ENCODE measurements around the gene PDCD2L. TPM values are rescaled to one million over a fixed set of nuclear protein-coding genes. Genes with fewer than 3 reads are reported as not detected.
"Not testable (repeated sequence)": the region's sequence is repeated elsewhere in the genome, so short reads cannot be mapped to it uniquely, and the experiment has no call there.

The PDCD2L gene
- total RNA-seq, 2 experiments from 2014 or later: 12.9 to 13.3 TPM

DNA sequence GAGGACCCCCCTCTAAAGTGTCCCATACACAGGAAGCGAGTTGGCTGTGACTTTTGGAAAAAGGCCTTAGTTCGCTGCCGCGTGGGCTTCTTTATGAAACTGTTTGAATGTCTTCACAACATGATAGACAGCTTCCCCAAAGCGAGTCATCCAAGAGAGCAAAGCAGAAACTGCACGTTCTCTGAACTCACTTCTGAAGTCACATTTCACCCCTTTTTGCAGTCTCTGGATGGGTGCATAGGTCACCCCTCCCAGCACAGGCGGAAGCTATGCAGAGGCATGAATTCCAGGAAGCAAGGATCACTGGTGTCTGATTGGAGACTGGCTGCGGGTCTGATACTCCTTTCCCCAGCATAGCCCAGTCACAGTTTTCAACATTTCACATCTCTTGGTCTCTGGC lies 28.6 kb upstream of the PDCD2L start:
- no peaks in the 10 kb centered on the region for H3K9me3 Mint-ChIP-seq (ENCODE audit: insufficient read depth)
- DNase-seq: no peak
- H3K4me3 Mint-ChIP-seq: no peak overlapping the region
- ATAC-seq: no peak
- no peak overlapping the region for H3K27ac Mint-ChIP-seq
- peaks cover 19% of the 10 kb centered on the region for H3K4me1 Mint-ChIP-seq (ENCODE audit: low read depth)
- H3K36me3 Mint-ChIP-seq (ENCODE audit: low read depth): peaks cover 58% of the 10 kb centered on the region
- ChIA-PET POLR2A (no interaction called here), CTCF (no interaction called here)
- H3K27me3 Mint-ChIP-seq (ENCODE audit: low read depth): no peaks in the 10 kb centered on the region

DNA sequence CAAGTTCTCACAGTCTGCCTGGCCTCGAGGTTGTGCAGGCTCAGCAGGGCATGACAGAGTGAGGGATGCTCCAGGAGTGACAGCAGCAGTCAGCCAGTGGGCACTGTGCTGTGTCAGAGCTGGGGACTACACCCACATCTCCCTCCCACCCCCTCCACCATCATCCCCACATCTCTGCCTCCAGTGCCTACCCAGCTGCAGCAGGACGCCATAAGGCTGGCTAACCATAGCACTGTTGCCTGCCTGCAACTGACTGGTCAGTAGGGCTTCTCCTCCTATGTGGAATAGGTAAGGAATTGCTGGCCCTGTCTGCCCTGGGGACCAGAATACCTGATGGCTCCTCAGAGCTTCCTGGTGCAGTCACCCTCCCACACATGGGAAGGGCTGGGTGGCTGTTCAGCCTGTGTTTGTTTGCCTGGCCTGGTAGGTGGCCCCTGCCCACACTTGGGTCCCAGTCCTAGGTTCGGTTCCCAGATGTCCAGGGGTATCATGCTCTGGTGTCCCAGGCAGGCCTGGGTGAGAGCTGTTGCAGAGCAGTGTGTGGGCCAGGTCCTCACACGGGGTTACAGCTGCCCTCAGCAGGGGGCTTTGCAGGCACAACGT lies 23.5 kb upstream of the PDCD2L start:
- Mint-ChIP-seq H3K27ac (no peak overlapping the region), H3K36me3 (ENCODE audit: low read depth) (peaks cover 71% of the 10 kb centered on the region), H3K27me3 (ENCODE audit: low read depth) (no peaks in the 10 kb centered on the region), H3K9me3 (ENCODE audit: insufficient read depth) (no peaks in the 10 kb centered on the region), H3K4me1 (ENCODE audit: low read depth) (no peaks in the 10 kb centered on the region), H3K4me3 (no peak overlapping the region)
- DNase-seq (no peak), ATAC-seq (no peak)
- ChIA-PET CTCF (no interaction called here), POLR2A (no interaction called here)

DNA sequence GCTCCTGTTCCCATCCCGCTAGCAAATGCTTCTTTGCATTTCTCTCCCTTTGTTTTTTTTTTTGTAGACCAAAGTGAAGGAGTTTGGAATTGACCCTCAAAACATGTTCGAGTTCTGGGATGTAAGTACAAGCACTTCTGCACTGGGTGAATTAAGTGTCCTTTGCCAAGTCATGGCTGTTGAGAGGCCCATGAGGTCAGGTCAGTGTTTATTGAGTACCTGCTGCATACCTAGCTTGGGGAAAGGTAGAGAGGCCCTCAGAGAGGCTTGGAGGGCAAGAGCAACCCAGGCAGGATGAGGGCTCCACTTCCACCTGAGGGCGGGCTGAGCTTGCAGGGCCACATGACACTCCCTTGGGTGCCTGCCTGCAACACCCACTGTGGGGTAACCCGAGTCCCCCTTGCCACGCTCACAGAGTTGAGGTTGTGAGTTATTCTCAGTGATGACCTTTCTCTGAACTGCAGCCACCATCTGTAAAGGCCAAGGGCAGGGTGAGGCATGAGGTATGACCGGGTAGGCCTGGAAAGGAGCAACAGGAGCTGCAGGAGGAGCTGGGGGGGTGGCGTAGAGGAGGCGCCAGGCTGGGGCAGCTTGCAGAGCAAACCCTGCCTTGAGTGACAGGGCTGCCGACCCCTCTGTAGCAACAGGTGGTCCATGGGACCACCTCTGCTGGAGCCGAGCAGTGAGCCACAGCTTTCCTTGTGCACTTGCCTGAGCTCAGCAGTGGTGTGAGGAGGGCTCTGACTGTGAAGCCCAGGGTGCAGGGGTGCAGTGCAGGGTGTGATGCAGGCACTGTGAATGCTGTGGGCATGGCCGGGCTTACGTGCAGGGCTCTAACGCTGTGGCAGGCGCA lies 22.6 kb upstream of the PDCD2L start:
- Mint-ChIP-seq H3K27ac (no peak overlapping the region), H3K4me1 (ENCODE audit: low read depth) (no peaks in the 10 kb centered on the region), H3K36me3 (ENCODE audit: low read depth) (peaks cover 76% of the 10 kb centered on the region), H3K4me3 (no peak overlapping the region), H3K27me3 (ENCODE audit: low read depth) (no peaks in the 10 kb centered on the region), H3K9me3 (ENCODE audit: insufficient read depth) (no peaks in the 10 kb centered on the region)
- DNase-seq (no peak), ATAC-seq (no peak)
- POLR2A ChIA-PET: no interaction called here
- CTCF ChIA-PET: no interaction called here

DNA sequence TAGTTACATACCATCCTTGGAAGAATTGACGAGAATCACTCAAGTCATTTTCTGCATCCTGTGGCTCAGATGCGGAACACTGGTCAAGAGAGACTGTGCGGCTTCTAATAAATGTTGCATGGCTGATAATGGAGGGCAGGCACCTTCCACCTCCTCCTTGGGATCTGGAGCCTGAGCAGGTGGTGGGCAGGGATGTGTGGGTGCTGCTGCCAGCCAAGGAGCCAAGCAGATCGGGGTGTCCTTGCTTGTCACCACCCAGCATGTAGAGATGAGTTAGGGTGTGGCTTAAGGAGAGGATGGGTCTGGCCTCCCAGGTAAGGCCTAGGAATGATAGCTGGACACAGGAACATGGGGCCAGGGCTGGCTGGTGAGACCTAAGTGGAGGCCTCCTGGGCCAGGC lies 21.7 kb upstream of the PDCD2L start:
- Mint-ChIP-seq H3K9me3 (ENCODE audit: insufficient read depth) (no peaks in the 10 kb centered on the region), H3K36me3 (ENCODE audit: low read depth) (peaks cover 79% of the 10 kb centered on the region), H3K27me3 (ENCODE audit: low read depth) (no peaks in the 10 kb centered on the region), H3K4me1 (ENCODE audit: low read depth) (no peaks in the 10 kb centered on the region), H3K4me3 (no peak overlapping the region), H3K27ac (no peak overlapping the region)
- ChIA-PET POLR2A (no interaction called here), CTCF (no interaction called here)
- ATAC-seq (no peak), DNase-seq (no peak)

DNA sequence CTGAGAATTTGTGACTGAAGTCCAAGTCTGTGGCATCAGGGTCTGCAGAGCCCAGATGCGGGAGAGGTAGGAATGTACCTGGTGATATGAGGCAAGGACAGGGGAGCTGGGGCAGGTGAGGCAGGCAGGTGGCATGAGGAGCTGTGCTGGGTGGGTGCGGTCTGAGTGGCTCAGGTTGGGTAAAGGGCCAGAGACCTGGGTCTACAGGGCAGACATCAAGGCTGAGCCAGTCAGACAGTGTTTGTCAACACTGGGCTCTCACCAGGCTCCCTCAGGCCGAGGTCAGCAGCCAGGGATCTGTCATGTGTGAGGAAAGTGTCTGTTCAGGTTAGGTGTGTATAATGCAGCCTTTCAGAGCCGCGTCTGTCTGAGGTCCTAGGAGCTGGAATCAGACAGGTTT lies 20.6 kb upstream of the PDCD2L start:
- Mint-ChIP-seq H3K36me3 (ENCODE audit: low read depth) (peaks cover 78% of the 10 kb centered on the region), H3K9me3 (ENCODE audit: insufficient read depth) (no peaks in the 10 kb centered on the region), H3K27ac (no peak overlapping the region), H3K4me1 (ENCODE audit: low read depth) (no peaks in the 10 kb centered on the region), H3K4me3 (no peak overlapping the region), H3K27me3 (ENCODE audit: low read depth) (no peaks in the 10 kb centered on the region)
- POLR2A ChIA-PET: interaction anchor here (0.7 to 1.4 kb wide), 2 partner anchors 14 to 19 kb away, joined by 3 to 4 read pairs; no protein-coding TSS in a partner anchor
- ATAC-seq: no peak
- CTCF ChIA-PET: no interaction called here
- DNase-seq: no peak

DNA sequence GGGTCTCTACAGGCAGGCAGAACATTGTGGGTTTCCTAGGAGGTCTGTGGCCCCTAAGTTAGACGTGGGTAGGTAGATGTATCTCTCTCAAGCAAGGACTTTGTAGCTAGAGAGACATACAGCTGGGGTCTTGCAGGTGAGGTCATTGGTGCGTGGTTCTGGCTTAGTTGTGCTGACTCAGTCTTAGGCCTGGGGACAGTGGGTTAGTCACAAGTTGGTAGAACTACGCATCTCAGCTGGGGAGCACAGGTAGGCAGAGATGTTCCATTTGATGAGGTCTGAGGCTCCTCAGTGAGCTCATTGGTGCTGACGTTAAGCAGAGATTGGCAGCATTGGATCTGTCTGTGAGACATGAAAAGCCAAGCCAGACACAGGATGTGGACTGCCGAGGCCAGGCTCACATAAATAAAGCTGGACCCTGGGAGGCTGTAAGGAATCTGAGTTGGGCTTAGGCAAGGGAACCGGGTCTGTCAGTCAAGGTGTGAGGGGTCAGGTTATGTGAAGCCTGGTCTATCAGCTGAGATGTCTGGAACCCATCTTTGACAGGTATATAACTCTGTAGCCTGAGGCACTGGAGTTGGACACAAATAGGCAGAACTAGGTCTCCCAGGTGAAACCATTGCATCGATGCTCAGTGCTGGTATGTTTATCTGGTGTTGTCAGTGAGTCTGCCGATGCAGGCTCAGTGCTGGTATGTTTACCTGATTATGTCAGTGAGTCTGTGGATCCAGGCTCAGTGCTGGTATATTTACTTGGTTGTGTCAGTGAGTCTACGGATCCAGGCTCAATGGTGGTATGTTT lies 17.4 kb upstream of the PDCD2L start:
- POLR2A ChIA-PET: interaction anchor here (1.1 to 2.3 kb wide), 2 partner anchors 9 to 21 kb away, joined by 3 to 7 read pairs; no protein-coding TSS in a partner anchor
- no peak for ATAC-seq

DNA sequence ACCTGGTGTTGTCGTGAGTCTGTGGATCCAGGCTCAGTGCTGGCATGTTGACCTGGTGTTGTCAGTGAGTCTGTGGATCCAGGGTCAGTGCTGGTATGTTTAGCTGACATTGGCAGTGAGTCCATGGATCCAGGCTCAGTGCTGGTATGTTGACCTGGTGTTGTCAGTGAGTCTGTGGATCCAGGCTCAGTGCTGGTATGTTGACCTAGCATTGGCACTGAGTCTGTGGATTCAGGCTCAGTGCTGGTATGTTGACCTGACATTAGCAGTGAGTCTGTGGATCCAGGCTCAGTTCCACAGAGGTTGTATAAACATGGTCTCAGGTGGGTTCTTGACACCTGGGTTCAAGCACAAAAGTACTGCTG lies 16.8 kb upstream of the PDCD2L start:
- POLR2A ChIA-PET: interaction anchor here (2.3 kb wide), 1 partner anchor 21 kb away, joined by 7 read pairs; no protein-coding TSS in a partner anchor
- Mint-ChIP-seq H3K9me3 (ENCODE audit: insufficient read depth) (no peaks in the 10 kb centered on the region), H3K4me1 (ENCODE audit: low read depth) (no peaks in the 10 kb centered on the region), H3K27me3 (ENCODE audit: low read depth) (no peaks in the 10 kb centered on the region), H3K36me3 (ENCODE audit: low read depth) (peaks cover 50% of the 10 kb centered on the region), H3K4me3 (no peak overlapping the region), H3K27ac (no peak overlapping the region)
- ATAC-seq (no peak), DNase-seq (no peak)
- CTCF ChIA-PET: no interaction called here

More for the DNA sequence above, 17.4 kb upstream of the PDCD2L start:
- DNase-seq: no peak
- CTCF ChIA-PET: no interaction called here
- no peak overlapping the region for H3K4me3 Mint-ChIP-seq
- no peak overlapping the region for H3K27ac Mint-ChIP-seq
- H3K27me3 Mint-ChIP-seq (ENCODE audit: low read depth): no peaks in the 10 kb centered on the region
- no peaks in the 10 kb centered on the region for H3K4me1 Mint-ChIP-seq (ENCODE audit: low read depth)
- H3K9me3 Mint-ChIP-seq (ENCODE audit: insufficient read depth): no peaks in the 10 kb centered on the region
- H3K36me3 Mint-ChIP-seq (ENCODE audit: low read depth): peaks cover 55% of the 10 kb centered on the region

DNA sequence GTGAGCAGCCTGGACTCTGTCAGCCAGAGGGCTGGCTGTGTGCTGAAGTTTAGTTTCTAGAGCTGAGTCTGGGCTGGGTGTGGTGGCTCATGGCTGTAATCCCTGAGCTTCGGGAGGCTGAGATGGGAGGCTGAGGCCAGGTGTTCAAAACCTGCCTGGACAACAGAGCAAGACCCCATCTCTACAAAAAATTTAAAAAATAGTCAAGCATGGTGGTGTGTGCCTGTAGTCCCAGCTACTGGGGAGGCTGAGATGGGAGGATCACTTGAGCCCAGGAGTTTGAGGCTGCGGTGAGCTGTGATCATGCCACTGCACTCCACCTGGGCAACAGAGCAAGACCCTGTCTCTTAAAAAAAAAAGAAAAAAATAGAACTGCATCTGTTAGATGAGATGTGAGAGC lies 15.5 kb upstream of the PDCD2L start:
- H3K27ac Mint-ChIP-seq; CTCF ChIA-PET; H3K27me3 Mint-ChIP-seq (ENCODE audit: low read depth); H3K4me1 Mint-ChIP-seq (ENCODE audit: low read depth); DNase-seq; H3K9me3 Mint-ChIP-seq (ENCODE audit: insufficient read depth); H3K4me3 Mint-ChIP-seq; ATAC-seq: not testable (repeated sequence)
- peaks cover 37% of the 10 kb centered on the region for H3K36me3 Mint-ChIP-seq (ENCODE audit: low read depth)
- POLR2A ChIA-PET: interaction anchor here (0.7 kb wide), 1 partner anchor 10 kb away, joined by 5 read pairs; no protein-coding TSS in a partner anchor

DNA sequence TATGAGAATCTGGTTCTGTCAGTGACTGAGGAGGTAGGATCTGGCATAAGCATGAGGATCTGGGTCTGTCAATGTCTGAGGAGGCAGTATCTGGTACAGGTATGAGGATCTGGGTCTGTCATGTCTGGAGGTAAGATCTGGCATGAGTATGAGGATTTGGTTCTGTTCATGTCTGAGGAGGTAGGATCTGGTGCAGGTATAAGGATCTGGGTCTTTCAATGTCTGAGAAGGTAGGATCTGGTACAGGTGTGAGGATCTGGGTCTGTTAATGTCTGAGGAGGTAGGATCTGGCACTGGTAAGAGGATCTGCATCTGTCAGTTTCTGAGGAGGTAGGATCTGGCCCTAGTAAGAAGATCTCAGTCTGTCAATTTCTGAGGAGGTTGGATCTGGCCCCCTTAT lies 12.4 kb upstream of the PDCD2L start:
- DNase-seq: no peak
- ChIA-PET POLR2A (no interaction called here), CTCF (no interaction called here)
- no peak overlapping the region for H3K27ac Mint-ChIP-seq
- no peaks in the 10 kb centered on the region for H3K9me3 Mint-ChIP-seq (ENCODE audit: insufficient read depth)
- ATAC-seq: no peak
- H3K36me3 Mint-ChIP-seq (ENCODE audit: low read depth): peaks cover 23% of the 10 kb centered on the region
- no peaks in the 10 kb centered on the region for H3K27me3 Mint-ChIP-seq (ENCODE audit: low read depth)
- H3K4me3 Mint-ChIP-seq: no peak overlapping the region
- no peaks in the 10 kb centered on the region for H3K4me1 Mint-ChIP-seq (ENCODE audit: low read depth)

DNA sequence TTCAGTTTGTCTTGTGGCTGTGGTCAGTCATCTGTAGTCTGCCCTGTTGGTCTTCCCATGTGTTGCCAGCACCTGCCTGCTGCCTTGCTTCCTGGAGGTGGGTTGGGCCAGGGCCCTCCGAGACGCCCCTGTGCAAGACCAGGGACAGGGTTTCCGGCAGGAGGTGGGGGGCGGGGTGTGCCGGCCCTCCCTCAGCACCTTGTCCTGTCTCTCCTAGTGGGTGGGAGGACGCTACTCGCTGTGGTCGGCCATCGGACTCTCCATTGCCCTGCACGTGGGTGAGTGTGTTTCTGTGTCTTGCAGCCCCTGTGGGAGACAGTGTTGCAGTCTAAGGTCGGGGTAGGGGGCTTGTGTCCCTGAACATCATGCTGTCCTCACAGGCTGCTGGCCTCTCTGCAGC lies 11.2 kb upstream of the PDCD2L start:
- no peak for ATAC-seq
- H3K27me3 Mint-ChIP-seq (ENCODE audit: low read depth): no peaks in the 10 kb centered on the region
- H3K4me1 Mint-ChIP-seq (ENCODE audit: low read depth): no peaks in the 10 kb centered on the region
- no peak overlapping the region for H3K4me3 Mint-ChIP-seq
- ChIA-PET CTCF (no interaction called here), POLR2A (no interaction called here)
- no peaks in the 10 kb centered on the region for H3K9me3 Mint-ChIP-seq (ENCODE audit: insufficient read depth)
- H3K36me3 Mint-ChIP-seq (ENCODE audit: low read depth): peaks cover 22% of the 10 kb centered on the region
- no peak overlapping the region for H3K27ac Mint-ChIP-seq
- no peak for DNase-seq

DNA sequence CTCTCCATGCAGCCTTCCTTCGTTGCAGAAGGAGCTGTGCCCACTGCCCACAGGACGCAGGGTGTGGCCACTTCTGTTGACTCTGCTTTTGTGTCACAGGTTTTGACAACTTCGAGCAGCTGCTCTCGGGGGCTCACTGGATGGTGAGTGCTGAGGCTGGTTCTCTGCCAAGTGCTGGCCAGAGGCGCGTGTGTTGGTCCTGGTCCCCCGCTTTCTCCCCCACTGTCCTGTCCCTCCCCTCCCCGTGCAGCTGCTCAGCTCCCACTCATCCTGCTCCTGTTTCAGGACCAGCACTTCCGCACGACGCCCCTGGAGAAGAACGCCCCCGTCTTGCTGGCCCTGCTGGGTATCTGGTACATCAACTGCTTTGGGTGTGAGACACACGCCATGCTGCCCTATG lies 10.6 kb upstream of the PDCD2L start:
- Mint-ChIP-seq H3K9me3 (ENCODE audit: insufficient read depth) (no peaks in the 10 kb centered on the region), H3K36me3 (ENCODE audit: low read depth) (peaks cover 25% of the 10 kb centered on the region), H3K27ac (no peak overlapping the region), H3K4me1 (ENCODE audit: low read depth) (no peaks in the 10 kb centered on the region), H3K27me3 (ENCODE audit: low read depth) (no peaks in the 10 kb centered on the region), H3K4me3 (no peak overlapping the region)
- ATAC-seq (no peak), DNase-seq (no peak)
- ChIA-PET CTCF (interaction anchor here (1.4 kb wide), 1 partner anchor 37 kb away, joined by 4 read pairs; no protein-coding TSS in a partner anchor), POLR2A (no interaction called here)

DNA sequence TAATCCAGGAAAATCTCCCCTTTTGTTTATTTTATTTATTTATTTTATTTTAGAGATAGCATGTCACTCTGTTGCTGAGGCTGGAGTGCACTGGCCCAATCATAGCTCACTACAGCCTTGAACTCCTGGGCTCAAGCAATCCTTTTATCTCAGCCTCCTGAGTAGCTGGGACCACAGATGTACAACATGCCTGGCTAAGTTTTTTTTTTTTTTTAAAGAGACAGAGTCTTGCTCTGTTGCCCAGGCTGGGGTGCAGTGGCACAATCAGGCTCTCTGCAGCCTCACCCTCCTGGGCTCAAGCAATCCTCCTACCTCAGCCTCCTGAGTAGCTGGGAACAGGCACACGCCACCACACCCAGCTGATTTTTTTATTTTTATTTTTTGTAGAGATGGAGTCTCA lies 6.3 kb upstream of the PDCD2L start:
- H3K36me3 Mint-ChIP-seq (ENCODE audit: low read depth): peaks cover 54% of the 10 kb centered on the region
- CTCF ChIA-PET: interaction anchor here (0.7 kb wide), 1 partner anchor 220 kb away, joined by 3 read pairs; no protein-coding TSS in a partner anchor

More for the DNA sequence above, 6.3 kb upstream of the PDCD2L start:
- Mint-ChIP-seq H3K27me3 (ENCODE audit: low read depth) (no peaks in the 10 kb centered on the region), H3K27ac (no peak overlapping the region), H3K4me3 (no peak overlapping the region), H3K4me1 (ENCODE audit: low read depth) (no peaks in the 10 kb centered on the region), H3K9me3 (ENCODE audit: insufficient read depth) (no peaks in the 10 kb centered on the region)
- DNase-seq (no peak), ATAC-seq (no peak)
- POLR2A ChIA-PET: interaction anchor here (1.8 kb wide), 1 partner anchor 30 kb away, joined by 7 read pairs; the partner anchor contains the start of gene UBA2
